IPS-18a (cell line): Measurements from ENCODE around the gene PAX7.

Experiments used
- H3K27ac ChIP-seq: one replicate; pipeline ENCODE4 v1.5.1; 2013; ENCODE audit warnings: low read length
- H3K27me3 ChIP-seq: one replicate; pipeline ENCODE4 v1.6.1; 2013; ENCODE audit warnings: mild to moderate bottlenecking, low read length; ENCODE audit not compliant: control insufficient read depth, insufficient read depth
- H3K36me3 ChIP-seq: one replicate; pipeline ENCODE4 v1.6.1; 2013; ENCODE audit warnings: low read depth, low read length; ENCODE audit not compliant: control insufficient read depth
- H3K4me1 ChIP-seq: one replicate; pipeline ENCODE4 v1.6.1; 2013; ENCODE audit warnings: low read depth, low read length; ENCODE audit not compliant: control insufficient read depth
- H3K4me3 ChIP-seq: one replicate; pipeline ENCODE4 v1.5.1; 2013; ENCODE audit warnings: low read length
- H3K9ac ChIP-seq: one replicate; pipeline ENCODE4 v1.6.1; 2013; ENCODE audit warnings: mild to moderate bottlenecking, low read length, moderate library complexity
- H3K9me3 ChIP-seq: one replicate; pipeline ENCODE4 v1.6.1; 2013; ENCODE audit warnings: low read depth, low read length; ENCODE audit not compliant: control insufficient read depth

The PAX7 gene

DNA sequence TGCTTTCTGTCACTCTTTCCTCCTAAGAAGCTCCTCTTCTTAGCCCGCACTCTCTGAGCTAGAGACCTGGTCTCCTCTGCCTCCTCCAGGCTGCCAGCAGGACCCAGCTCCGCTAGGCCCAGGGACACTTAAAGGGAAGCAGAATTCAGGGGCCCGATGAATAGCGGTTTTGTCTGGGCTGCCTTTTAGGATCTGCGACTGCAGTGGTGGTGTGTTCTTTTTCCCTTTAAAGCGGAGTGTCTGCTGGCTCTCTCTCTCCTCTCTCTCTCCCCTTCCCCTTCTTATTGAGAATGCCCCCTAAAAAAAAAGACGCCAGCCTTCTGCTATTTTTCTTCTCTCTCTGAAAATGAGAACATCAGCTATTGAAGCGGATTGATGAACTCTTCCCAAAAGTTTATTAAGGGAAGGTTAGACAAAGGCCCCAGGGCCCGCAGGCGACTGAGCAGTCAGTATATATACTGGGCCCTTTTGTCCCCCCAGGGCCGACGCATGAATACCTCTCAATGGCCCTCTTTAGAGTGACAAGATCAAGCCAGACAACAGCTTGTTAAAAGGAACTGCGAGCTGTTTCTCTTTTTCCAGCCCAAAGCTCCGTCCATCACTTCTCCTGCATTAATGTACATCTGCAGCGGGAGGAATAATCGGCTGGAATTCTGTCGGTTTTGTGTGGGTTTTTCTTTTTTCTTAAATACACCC is 27.0 kb downstream of the PAX7 start:
- H3K9ac ChIP-seq = no peak overlapping the region
- no peaks in the 10 kb centered on the region for H3K36me3 ChIP-seq
- H3K4me3 ChIP-seq = no peak overlapping the region
- no peak overlapping the region for H3K27ac ChIP-seq
- H3K27me3 ChIP-seq = peaks cover 88% of the 10 kb centered on the region
- peaks cover 34% of the 10 kb centered on the region for H3K4me1 ChIP-seq
- H3K9me3 ChIP-seq = no peaks in the 10 kb centered on the region

DNA sequence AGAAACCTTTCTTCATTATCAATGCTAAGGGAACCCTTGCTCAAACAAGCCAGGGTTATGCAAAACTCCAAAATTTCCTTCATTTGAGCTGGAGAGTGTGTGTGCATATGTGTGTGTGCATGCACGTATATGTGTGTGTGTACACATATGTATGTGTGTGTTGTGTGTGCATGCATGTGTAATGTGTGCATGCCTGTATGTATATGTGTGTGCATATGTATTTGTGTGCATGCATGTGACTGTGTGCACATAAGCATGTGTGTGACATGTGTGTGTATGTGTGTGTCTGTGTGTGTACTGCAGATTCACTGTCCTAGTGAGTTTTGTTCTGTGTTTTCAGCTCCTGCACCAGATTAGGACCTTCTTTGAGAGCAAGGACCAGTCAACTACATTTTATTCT is 28.2 kb downstream of the PAX7 start:
- peaks cover 84% of the 10 kb centered on the region for H3K27me3 ChIP-seq
- H3K4me1 ChIP-seq = peaks cover 22% of the 10 kb centered on the region
- no peak overlapping the region for H3K4me3 ChIP-seq
- H3K9ac ChIP-seq = no peak overlapping the region
- H3K36me3 ChIP-seq = no peaks in the 10 kb centered on the region
- H3K27ac ChIP-seq = no peak overlapping the region
- H3K9me3 ChIP-seq = no peaks in the 10 kb centered on the region

DNA sequence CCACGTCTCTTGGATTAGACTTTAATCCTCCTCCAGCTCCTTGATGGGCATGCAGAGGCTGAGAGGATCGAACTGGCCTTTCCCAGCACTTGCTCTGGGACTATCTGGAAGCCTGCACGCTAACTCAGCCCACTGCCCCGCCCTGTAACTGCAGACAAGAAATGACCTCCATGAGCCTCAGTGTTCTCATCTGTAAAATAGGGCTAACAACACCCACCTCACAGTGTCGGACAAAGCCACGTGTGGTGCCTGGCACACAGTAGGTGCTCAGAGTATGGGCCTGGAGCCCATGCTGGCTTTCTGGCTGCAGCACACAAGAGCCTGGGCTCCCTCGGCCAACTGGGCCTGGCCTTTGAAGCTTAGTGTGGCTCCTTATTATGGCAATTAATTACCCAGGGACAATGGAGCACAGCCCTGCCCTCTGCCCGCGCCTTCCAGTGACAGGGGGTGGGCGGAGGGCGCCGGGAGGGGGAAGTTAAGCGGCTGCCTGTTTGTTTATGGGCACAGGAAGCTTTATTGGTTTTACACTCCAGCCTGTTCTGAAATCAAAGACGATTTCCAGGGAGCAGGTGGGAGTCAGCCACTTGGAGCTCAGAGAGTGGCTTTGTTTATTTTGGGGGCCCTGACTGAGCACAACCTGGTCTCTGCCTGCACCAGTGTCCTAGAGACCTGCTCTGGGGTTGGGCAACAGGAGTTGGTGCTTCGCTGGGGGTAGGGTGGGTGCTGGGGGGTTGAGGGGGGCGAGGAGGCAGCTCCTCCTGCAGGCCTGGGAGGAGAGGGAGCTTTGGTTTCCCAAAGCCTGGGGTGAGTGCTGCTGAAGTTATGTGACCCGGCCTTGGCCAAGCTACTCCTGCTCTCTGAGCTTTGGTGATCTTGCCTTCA is 31.0 kb downstream of the PAX7 start:
- H3K4me1 ChIP-seq = peaks cover 6% of the 10 kb centered on the region
- H3K27ac ChIP-seq = no peak overlapping the region
- no peaks in the 10 kb centered on the region for H3K36me3 ChIP-seq
- H3K4me3 ChIP-seq = no peak overlapping the region
- H3K9me3 ChIP-seq = no peaks in the 10 kb centered on the region
- H3K27me3 ChIP-seq = peaks cover 65% of the 10 kb centered on the region
- H3K9ac ChIP-seq = no peak overlapping the region

DNA sequence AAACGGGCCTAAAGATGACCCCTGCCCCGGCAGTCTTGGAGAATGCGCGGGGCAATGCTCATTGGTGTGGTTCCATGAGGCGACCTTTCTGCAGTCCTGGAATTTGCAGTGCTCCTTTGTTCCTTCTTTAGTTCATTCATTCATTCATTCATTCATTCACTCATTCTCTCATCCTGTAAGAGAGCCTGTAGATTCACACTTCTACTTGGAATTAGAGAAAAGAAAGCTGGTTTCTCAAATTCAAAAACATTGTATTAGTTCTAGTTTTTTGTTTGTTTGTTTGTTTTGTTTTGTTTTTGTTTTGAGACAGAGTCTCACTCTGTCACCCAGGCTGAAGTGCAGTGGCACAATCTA is 31.6 kb downstream of the PAX7 start:
- Histone ChIP-seq H3K36me3 (no peaks in the 10 kb centered on the region), H3K27ac (no peak overlapping the region), H3K4me1 (peaks cover 6% of the 10 kb centered on the region), H3K9me3 (no peaks in the 10 kb centered on the region), H3K4me3 (no peak overlapping the region), H3K27me3 (peaks cover 63% of the 10 kb centered on the region), H3K9ac (no peak overlapping the region)

DNA sequence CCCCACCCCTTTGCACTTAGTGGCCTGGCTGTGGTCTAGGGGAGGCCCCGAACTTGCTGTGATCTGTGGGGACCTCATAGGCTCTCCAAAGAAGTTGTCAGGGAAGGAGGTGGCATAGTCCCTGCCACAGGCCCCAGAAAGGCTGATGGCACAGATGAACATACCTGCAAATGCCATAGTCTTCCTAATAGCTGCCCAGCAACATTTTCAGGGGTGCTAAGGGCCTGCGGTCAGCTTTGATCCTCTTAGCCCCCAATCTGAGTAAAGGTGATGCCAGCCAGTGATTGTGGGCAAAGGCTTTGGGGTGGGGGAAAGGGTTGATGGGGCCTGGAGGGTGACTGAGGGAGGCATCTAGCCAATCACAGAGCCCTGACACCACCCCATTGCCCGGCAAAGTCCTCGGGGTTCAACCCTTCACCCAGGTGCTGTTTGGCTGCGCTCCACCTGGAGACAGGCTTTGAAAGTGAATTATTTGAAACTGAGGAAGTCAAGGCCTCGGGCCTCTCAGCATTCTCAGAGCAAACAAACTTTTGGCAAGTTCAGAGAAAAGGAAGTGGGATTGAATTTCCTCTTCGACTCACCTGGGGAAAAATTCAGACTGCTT is 35.8 kb downstream of the PAX7 start:
- Histone ChIP-seq H3K27me3 (peaks cover 21% of the 10 kb centered on the region), H3K4me3 (no peak overlapping the region), H3K9ac (no peak overlapping the region), H3K4me1 (no peaks in the 10 kb centered on the region), H3K9me3 (no peaks in the 10 kb centered on the region), H3K36me3 (no peaks in the 10 kb centered on the region), H3K27ac (no peak overlapping the region)

DNA sequence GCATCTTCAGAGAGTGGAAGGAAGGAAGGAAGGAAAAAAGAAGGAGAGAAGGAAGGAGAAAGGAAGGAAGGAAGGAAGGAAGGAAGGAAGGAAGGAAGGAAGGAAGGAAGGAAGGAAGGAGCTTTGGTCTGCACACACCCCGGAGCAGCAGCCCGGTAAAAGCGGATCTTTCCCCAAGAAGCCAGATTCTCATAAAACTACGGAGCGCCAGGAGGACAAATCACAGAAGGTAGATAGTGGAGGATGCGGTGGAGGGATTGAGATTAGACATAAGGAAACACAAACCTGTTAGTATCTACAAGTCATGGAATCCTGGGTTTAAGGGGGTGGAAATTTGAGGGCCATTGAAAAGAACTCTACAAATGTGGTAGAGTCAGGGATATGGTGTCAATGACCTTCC is 36.7 kb downstream of the PAX7 start:
- Histone ChIP-seq H3K27me3 (peaks cover 20% of the 10 kb centered on the region), H3K36me3 (no peaks in the 10 kb centered on the region), H3K9ac (no peak overlapping the region), H3K4me3 (no peak overlapping the region), H3K27ac (no peak overlapping the region), H3K9me3 (no peaks in the 10 kb centered on the region), H3K4me1 (no peaks in the 10 kb centered on the region)

DNA sequence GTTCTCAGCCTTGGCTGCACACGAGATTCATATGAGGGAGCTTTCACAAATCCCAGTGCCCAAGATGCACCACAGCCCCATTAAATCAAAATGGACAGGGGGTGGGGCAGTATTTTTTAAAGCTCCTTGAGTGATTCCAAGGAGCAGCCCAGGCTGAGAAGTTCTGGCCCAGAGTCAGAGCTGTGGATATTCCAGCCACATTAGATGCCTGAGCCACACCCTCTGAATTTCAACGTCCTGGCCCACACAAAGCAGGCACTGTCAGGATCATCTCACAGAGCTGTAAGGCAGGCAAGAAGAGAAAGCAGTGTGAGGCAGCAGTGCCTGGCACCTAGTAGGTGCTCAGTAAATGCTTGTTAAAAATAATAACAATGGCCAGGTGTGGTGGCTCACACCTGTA is 37.4 kb downstream of the PAX7 start:
- Histone ChIP-seq H3K36me3 (no peaks in the 10 kb centered on the region), H3K4me1 (no peaks in the 10 kb centered on the region)

DNA sequence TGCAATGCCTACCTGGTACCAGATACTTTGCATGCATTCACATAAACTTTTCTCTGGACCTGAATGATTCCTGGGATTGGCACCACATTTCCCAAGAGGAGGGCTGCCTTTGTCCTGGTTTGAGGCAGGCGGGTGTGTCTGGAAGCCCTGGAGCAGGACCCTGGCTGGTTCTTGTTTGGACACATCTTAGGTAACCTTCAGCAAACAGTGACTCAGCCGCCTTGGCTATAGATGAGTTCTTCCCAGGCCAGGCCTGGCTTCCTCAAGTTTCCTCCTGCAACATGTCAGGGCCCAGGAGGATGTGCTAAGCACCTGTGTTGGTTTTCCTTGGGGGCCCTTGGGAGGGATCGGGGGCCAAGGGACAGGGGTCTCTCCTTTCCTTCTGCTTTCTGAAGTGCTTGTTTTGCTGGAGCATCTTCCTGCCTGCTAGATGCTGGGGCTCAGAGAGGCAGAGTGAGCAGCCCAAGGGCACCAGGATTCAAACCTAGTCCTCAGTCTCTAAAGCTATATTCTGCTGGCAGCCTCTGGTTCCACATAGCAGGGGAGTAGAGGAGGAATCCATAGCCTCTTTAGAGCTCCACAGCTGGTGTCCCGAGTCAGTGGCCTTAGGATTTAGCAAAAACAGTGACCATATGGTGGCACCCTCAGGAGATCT is 38.2 kb downstream of the PAX7 start:
- Histone ChIP-seq H3K9me3 (no peaks in the 10 kb centered on the region), H3K27me3 (peaks cover 25% of the 10 kb centered on the region), H3K9ac (no peak overlapping the region), H3K4me3 (no peak overlapping the region), H3K27ac (no peak overlapping the region), H3K36me3 (no peaks in the 10 kb centered on the region), H3K4me1 (no peaks in the 10 kb centered on the region)

More for the DNA sequence above, 37.4 kb downstream of the PAX7 start:
- H3K9me3 ChIP-seq = no peaks in the 10 kb centered on the region
- no peak overlapping the region for H3K27ac ChIP-seq
- H3K27me3 ChIP-seq = peaks cover 21% of the 10 kb centered on the region
- no peak overlapping the region for H3K4me3 ChIP-seq
- no peak overlapping the region for H3K9ac ChIP-seq

DNA sequence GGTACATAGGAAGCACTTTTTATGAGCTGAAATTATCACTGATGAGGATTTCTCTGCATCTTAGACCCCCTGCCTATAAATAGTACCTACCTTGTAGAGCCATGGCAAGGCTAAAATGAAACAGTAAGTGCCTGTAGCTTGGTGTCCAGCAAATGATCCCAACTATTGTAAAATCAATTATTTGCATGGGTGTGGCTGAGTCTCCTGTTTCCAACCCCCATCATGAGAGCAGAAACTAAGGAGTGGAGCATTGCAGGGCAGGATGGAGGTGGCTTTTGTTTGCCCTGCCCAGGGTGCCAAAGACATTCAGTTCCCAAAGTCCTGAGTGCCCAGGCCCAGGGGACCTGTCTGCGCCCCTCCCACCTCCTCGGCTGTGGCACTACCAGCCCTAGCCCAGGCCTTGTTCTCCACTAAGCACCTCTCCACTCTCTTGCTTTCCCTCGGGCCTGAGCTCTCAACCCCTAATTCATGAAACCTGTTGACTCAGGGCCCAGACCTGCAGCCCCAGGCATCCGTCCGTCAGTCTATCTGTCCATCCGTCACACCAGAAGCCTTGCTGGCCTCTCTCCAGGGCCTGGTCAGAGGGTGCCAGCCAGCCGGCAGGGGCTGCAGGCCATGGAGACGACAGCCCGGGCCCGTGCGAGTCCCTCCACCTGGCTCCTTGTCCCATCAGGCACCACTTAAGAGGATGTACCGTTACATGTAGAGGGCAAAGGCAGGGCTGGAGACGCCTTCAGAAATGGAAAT is 39.6 kb downstream of the PAX7 start:
- Histone ChIP-seq H3K4me3 (no peak overlapping the region), H3K4me1 (peaks cover 13% of the 10 kb centered on the region), H3K27ac (no peak overlapping the region), H3K9ac (no peak overlapping the region), H3K27me3 (peaks cover 31% of the 10 kb centered on the region), H3K9me3 (no peaks in the 10 kb centered on the region), H3K36me3 (no peaks in the 10 kb centered on the region)

DNA sequence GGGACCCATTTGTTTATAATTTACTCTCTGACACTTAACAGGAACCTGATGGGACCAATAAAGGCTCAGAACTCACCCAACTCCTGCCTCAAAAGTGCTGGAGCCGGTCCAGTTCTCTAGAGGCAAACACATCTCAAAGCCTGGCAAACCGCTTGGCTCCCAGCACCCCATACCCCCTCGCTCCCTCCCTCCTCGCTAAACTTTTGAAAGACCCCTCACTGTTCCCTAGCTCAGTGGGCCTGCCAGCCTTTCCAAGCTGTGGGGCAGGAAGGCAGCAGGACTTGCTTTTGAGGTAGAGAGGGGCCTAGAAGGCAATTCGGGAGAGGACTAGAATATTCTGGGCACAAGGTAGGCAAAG is 40.2 kb downstream of the PAX7 start:
- H3K4me1 ChIP-seq = peaks cover 19% of the 10 kb centered on the region
- H3K9me3 ChIP-seq = no peaks in the 10 kb centered on the region
- no peak overlapping the region for H3K4me3 ChIP-seq
- peaks cover 36% of the 10 kb centered on the region for H3K27me3 ChIP-seq
- H3K9ac ChIP-seq = no peak overlapping the region
- no peak overlapping the region for H3K27ac ChIP-seq
- no peaks in the 10 kb centered on the region for H3K36me3 ChIP-seq

DNA sequence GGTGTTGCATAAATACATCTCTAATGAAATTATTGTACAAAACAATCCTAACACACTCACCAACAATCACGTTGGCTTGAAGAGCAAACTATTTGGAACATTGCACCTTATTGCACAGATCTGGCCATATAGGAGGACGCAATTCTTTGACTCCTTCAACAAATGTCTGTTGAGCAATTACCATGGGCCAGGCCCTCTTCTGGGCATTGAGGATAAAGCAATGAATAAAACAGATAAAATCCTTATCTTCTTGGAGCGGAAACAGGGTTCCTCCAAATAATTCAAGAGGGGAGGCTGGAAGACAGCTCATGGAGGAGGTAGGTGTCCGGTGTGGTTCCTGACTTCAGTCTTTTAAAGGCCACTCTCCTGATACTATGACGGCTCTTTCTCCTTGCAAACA is 43.3 kb downstream of the PAX7 start:
- no peak overlapping the region for H3K27ac ChIP-seq
- H3K9ac ChIP-seq = no peak overlapping the region
- H3K4me3 ChIP-seq = no peak overlapping the region
- peaks cover 58% of the 10 kb centered on the region for H3K27me3 ChIP-seq
- peaks cover 32% of the 10 kb centered on the region for H3K4me1 ChIP-seq
- no peaks in the 10 kb centered on the region for H3K36me3 ChIP-seq
- H3K9me3 ChIP-seq = no peaks in the 10 kb centered on the region
